ENCODE measurements around the gene BBS2.

The BBS2 gene

GRCh38 chr16:56520251-56520577 lies 390 bp upstream of the BBS2 start:
- peak overlapping the region; percentile 80 for H3K27ac ChIP-seq
- TF ChIP-seq ZFX (IDR thresholded peaks at IDR 0.05) = no peak
- TF ChIP-seq, protein P1, sequence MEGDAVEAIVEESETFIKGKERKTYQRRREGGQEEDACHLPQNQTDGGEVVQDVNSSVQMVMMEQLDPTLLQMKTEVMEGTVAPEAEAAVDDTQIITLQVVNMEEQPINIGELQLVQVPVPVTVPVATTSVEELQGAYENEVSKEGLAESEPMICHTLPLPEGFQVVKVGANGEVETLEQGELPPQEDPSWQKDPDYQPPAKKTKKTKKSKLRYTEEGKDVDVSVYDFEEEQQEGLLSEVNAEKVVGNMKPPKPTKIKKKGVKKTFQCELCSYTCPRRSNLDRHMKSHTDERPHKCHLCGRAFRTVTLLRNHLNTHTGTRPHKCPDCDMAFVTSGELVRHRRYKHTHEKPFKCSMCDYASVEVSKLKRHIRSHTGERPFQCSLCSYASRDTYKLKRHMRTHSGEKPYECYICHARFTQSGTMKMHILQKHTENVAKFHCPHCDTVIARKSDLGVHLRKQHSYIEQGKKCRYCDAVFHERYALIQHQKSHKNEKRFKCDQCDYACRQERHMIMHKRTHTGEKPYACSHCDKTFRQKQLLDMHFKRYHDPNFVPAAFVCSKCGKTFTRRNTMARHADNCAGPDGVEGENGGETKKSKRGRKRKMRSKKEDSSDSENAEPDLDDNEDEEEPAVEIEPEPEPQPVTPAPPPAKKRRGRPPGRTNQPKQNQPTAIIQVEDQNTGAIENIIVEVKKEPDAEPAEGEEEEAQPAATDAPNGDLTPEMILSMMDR (conservative IDR thresholded peaks at IDR 0.05) = no peak

GRCh38 chr16:56518425-56518824 lies 1.4 kb downstream of the BBS2 start:
- H3K27ac ChIP-seq = no peak overlapping the region
- no peak for TF ChIP-seq ZFX (IDR thresholded peaks at IDR 0.05)
- TF ChIP-seq, protein P1 (conservative IDR thresholded peaks at IDR 0.05) = no peak

- TF ChIP-seq, protein P1 (conservative IDR thresholded peaks at IDR 0.05) = no peak
- TF ChIP-seq ZFX (IDR thresholded peaks at IDR 0.05) = no peak
- H3K27ac ChIP-seq = no peak overlapping the region
Observed at GRCh38 chr16:56517206-56517605, 2.6 kb downstream of the BBS2 start.

- no peak for TF ChIP-seq ZFX (IDR thresholded peaks at IDR 0.05)
- TF ChIP-seq, protein P1 (conservative IDR thresholded peaks at IDR 0.05) = no peak
Observed at GRCh38 chr16:56515665-56516064, 4.2 kb downstream of the BBS2 start.

GRCh38 chr16:56514845-56515244 lies 5.0 kb downstream of the BBS2 start:
- TF ChIP-seq, protein P1 (conservative IDR thresholded peaks at IDR 0.05) = no peak
- TF ChIP-seq ZFX (IDR thresholded peaks at IDR 0.05) = no peak
- H3K27ac ChIP-seq = no peak overlapping the region

More at GRCh38 chr16:56515665-56516064, 4.2 kb downstream of the BBS2 start:
- H3K27ac ChIP-seq = no peak overlapping the region

DNA sequence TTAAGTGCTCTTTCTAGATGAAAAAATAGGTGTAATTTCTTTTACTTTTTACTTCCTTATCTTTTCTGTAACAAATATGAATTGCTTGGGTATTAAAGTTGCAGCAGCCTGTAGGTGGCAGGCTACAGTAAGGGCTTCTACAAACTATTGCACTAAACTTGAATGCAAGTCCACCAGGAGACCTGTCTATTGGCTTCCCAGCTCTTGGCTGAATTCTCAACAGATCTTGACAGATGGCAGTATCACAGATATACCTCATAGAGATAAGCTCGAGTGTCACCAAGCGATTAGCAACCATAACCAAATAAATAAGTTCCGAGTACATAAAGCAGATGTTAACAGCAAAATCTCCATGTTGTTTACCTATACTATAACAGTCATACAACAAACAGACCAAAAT lies 5.9 kb downstream of the BBS2 start:
- TF ChIP-seq, protein P1 (conservative IDR thresholded peaks at IDR 0.05) = peak; percentile 89
- TF ChIP-seq ZFX (IDR thresholded peaks at IDR 0.05) = no peak

GRCh38 chr16:56513091-56513490 lies 6.7 kb downstream of the BBS2 start:
- no peak overlapping the region for H3K27ac ChIP-seq
- TF ChIP-seq, protein P1 (conservative IDR thresholded peaks at IDR 0.05) = no peak
- TF ChIP-seq ZFX (IDR thresholded peaks at IDR 0.05) = no peak

More for the DNA sequence above, 5.9 kb downstream of the BBS2 start:
- no peak overlapping the region for H3K27ac ChIP-seq

Measured in C4-2B (cell line).